Stimulated activated CD4-positive, alpha-beta T cell treated with anti-CD3 and anti-CD28 coated beads, Interleukin-15, amount 100 ng/mL, for 48 hours (primary cell): ENCODE results near the gene NSG2.

Experiments used
- DNase-seq, 2 donors: peaks; one replicate each; pipeline ENCODE4 v3.0.0-alpha.2; 2020; ENCODE audit warnings: low read depth in 2 of 2

NSG2 gene

GRCh38 chr5:174045470-174046025 is at the start of gene NSG2:
Gene NSG2, plus strand, starts transcription at chr5:174045706. Its CDS starts 1,050 bp downstream, at chr5:174046756.
- peak; percentile 6 to 9 for DNase-seq

- no peak for DNase-seq
Measured at GRCh38 chr5:173997331-173997730, 48.2 kb upstream of the NSG2 start.

GRCh38 chr5:173998531-173998930 is 47.0 kb upstream of the NSG2 start:
- no peak for DNase-seq

GRCh38 chr5:174000076-174000475 is 45.4 kb upstream of the NSG2 start:
- no peak for DNase-seq

- no peak for DNase-seq
Measured at GRCh38 chr5:174003795-174004194, 41.7 kb upstream of the NSG2 start.

GRCh38 chr5:174008922-174009321 is 36.6 kb upstream of the NSG2 start:
- DNase-seq, result no peak

GRCh38 chr5:174010365-174010764 is 35.1 kb upstream of the NSG2 start:
- no peak for DNase-seq

GRCh38 chr5:174011441-174011840 is 34.1 kb upstream of the NSG2 start:
- DNase-seq, result no peak

- peak in 1 of 2 donors; percentile 8 for DNase-seq
Measured at GRCh38 chr5:174020069-174020927, 25.2 kb upstream of the NSG2 start.

GRCh38 chr5:174020928-174021304 is 24.6 kb upstream of the NSG2 start:
- no peak for DNase-seq

- DNase-seq, result no peak
Measured at GRCh38 chr5:174022384-174023095, 23.0 kb upstream of the NSG2 start.

- DNase-seq, result no peak
Measured at GRCh38 chr5:174030286-174030685, 15.2 kb upstream of the NSG2 start.

GRCh38 chr5:174044466-174045254 is 846 bp upstream of the NSG2 start:
- DNase-seq, result no peak

- no peak for DNase-seq
Measured at GRCh38 chr5:174046558-174046957, 1.1 kb downstream of the NSG2 start.

- DNase-seq, result no peak
Measured at GRCh38 chr5:174047472-174048099, 2.1 kb downstream of the NSG2 start.

GRCh38 chr5:174052636-174053035 is 7.1 kb downstream of the NSG2 start:
- DNase-seq, result no peak

GRCh38 chr5:174053905-174054304 is 8.4 kb downstream of the NSG2 start:
- DNase-seq, result no peak

GRCh38 chr5:174056064-174056847 is 10.8 kb downstream of the NSG2 start:
- no peak for DNase-seq

- no peak for DNase-seq
Measured at GRCh38 chr5:174057206-174057605, 11.7 kb downstream of the NSG2 start.

GRCh38 chr5:174058433-174059122 is 13.1 kb downstream of the NSG2 start:
- DNase-seq, result no peak
